Mesenchymal stem cell (in vitro differentiated cells and primary cell): ENCODE results near the gene FAM25A.
A peak's percentile ranks its signal among the peaks of the same experiment; 100 is the strongest.
"Not testable (repeated sequence)": the region's sequence is repeated elsewhere in the genome, so short reads cannot be mapped to it uniquely, and the experiment has no call there.

Source experiments
- DNase-seq: peaks from one replicate; pipeline ENCODE4 v3.0.0-alpha.2; 2013
- H2AFZ ChIP-seq: one replicate; pipeline ENCODE4 v1.6.1; 2013; ENCODE audit warnings: low read depth, mild to moderate bottlenecking, control low read depth, inconsistent platforms, low read length, moderate library complexity
- H2AK5ac ChIP-seq: 2 replicates; pipeline ENCODE4 v1.6.1; 2013; ENCODE audit warnings: low read length, moderate library complexity, mild to moderate bottlenecking, inconsistent platforms; ENCODE audit not compliant: severe bottlenecking
- H2BK120ac ChIP-seq: one replicate; pipeline ENCODE4 v1.6.1; 2013; ENCODE audit warnings: low read depth, mild to moderate bottlenecking, inconsistent platforms, low read length, moderate library complexity
- H2BK12ac ChIP-seq, 2 experiments: one replicate each; pipeline ENCODE4 v1.6.1; 2013; ENCODE audit warnings: inconsistent platforms in 2 of 2, low read length in 2 of 2, mild to moderate bottlenecking in 2 of 2, moderate library complexity in 2 of 2, control low read depth in 1 of 2
- H2BK15ac ChIP-seq: one replicate; pipeline ENCODE4 v1.6.1; 2013; ENCODE audit warnings: mild to moderate bottlenecking, low read depth, inconsistent platforms; ENCODE audit not compliant: poor library complexity, severe bottlenecking
- H2BK5ac ChIP-seq: 2 replicates; pipeline ENCODE4 v1.6.1; 2013; ENCODE audit warnings: low read depth, mild to moderate bottlenecking, low read length, control low read depth, inconsistent platforms; ENCODE audit not compliant: poor library complexity, severe bottlenecking
- H3K14ac ChIP-seq, 2 experiments: one replicate each; pipeline ENCODE4 v1.6.1; 2013; ENCODE audit warnings: inconsistent platforms in 2 of 2, low read length in 2 of 2, control low read depth in 1 of 2, mild to moderate bottlenecking in 1 of 2, moderate library complexity in 1 of 2
- H3K18ac ChIP-seq, 2 experiments: one replicate each; pipeline ENCODE4 v1.6.1; 2013; ENCODE audit warnings: inconsistent platforms in 2 of 2, low read length in 2 of 2, control low read depth in 1 of 2, low read depth in 1 of 2, mild to moderate bottlenecking in 1 of 2
- H3K23ac ChIP-seq, 2 experiments: one replicate each; pipeline ENCODE4 v1.6.1; 2013; ENCODE audit warnings: inconsistent platforms in 2 of 2, low read length in 2 of 2, mild to moderate bottlenecking in 2 of 2, moderate library complexity in 2 of 2, control low read depth in 1 of 2
- H3K27ac ChIP-seq: 2 replicates; pipeline ENCODE4 v1.5.1; 2013; ENCODE audit warnings: mild to moderate bottlenecking, moderate library complexity, low read length, control low read depth, inconsistent platforms; ENCODE audit not compliant: poor library complexity, severe bottlenecking
- H3K27me3 ChIP-seq, 2 experiments: 2 replicates each; pipeline versions ENCODE4 v1.6.1 to v1.7.0; 2013; ENCODE audit warnings: low read length in 2 of 2, mild to moderate bottlenecking in 2 of 2, moderate library complexity in 2 of 2, control low read depth in 1 of 2, inconsistent platforms in 1 of 2; ENCODE audit not compliant: control insufficient read depth in 1 of 2, insufficient read depth in 1 of 2
- H3K36me3 ChIP-seq, 2 experiments: 2 replicates each; pipeline versions ENCODE4 v1.6.1 to v1.7.0; 2013; ENCODE audit warnings: low read length in 2 of 2, control low read depth in 1 of 2, inconsistent platforms in 1 of 2, low read depth in 1 of 2, mild to moderate bottlenecking in 1 of 2; ENCODE audit not compliant: insufficient read depth in 2 of 2, control insufficient read depth in 1 of 2
- H3K4ac ChIP-seq, 2 experiments: one replicate each; pipeline ENCODE4 v1.6.1; 2013; ENCODE audit warnings: inconsistent platforms in 2 of 2, low read length in 2 of 2, mild to moderate bottlenecking in 2 of 2, moderate library complexity in 2 of 2, control low read depth in 1 of 2, low read depth in 1 of 2
- H3K4me1 ChIP-seq: 2 replicates; pipeline ENCODE4 v1.6.1; 2013; ENCODE audit warnings: low read depth, low read length, control low read depth; ENCODE audit not compliant: control insufficient read depth, insufficient read depth
- H3K4me2 ChIP-seq: 2 replicates; pipeline ENCODE4 v1.6.1; 2013; ENCODE audit warnings: low read length, mild to moderate bottlenecking, inconsistent platforms; ENCODE audit not compliant: poor library complexity, severe bottlenecking
- H3K4me3 ChIP-seq, 2 experiments: 2 replicates each; pipeline versions ENCODE4 v1.5.1 to v1.7.0; 2013; ENCODE audit warnings: low read length in 2 of 2, mild to moderate bottlenecking in 2 of 2, control low read depth in 1 of 2, low read depth in 1 of 2; ENCODE audit not compliant: insufficient read depth in 1 of 2
- H3K79me1 ChIP-seq: replicated peaks from 2 replicates; pipeline ENCODE4 v1.6.1; 2013; ENCODE audit warnings: mild to moderate bottlenecking, control low read depth, low read length, inconsistent platforms; ENCODE audit not compliant: poor library complexity, severe bottlenecking
- H3K9ac ChIP-seq: 2 replicates; pipeline ENCODE4 v1.7.0; 2013; ENCODE audit warnings: mild to moderate bottlenecking, low read length, moderate library complexity
- H3K9me3 ChIP-seq: 2 replicates; pipeline ENCODE4 v1.7.0; 2013; ENCODE audit warnings: mild to moderate bottlenecking, low read length; ENCODE audit not compliant: control insufficient read depth
- H4K8ac ChIP-seq: one replicate; pipeline ENCODE4 v1.6.1; 2013; ENCODE audit warnings: inconsistent platforms, mild to moderate bottlenecking, low read length, moderate library complexity
- H4K91ac ChIP-seq: one replicate; pipeline ENCODE4 v1.6.1; 2013; ENCODE audit warnings: mild to moderate bottlenecking, low read length, inconsistent platforms
- WGBS: methylation state at CpG from one replicate; pipeline ENCODE4 v1.1.7; 2013; ENCODE audit warnings: mixed read lengths; 5-methylcytosine and 5-hydroxymethylcytosine counted together

The FAM25A gene

DNA sequence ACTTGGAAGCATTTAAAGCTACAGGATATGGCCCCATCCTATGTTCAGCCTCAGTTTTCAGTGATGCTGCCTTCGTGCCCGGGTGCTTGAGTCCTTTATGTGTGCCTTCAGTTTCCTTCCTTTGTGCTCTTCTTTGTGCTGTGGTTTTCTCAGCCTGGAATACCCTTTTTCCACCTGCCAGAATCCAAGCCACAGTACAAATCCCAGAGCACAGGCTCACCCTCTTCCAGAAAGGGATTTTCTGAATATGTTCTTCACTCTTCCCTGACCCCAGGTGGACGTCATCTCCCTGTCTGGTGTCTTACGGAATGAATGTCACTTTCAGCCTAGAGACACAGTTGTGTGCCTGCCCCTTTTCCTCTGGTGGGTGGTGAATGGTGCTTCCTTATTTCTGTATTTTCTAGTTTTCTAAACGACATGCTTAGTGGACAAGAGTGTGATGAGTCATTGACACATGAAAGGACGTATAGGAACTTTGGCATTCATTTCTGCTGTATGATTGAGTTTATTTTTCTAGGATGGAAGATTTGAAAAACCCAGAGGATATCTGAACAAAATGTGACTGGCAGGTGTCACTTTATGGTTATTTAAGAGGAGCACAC, 20.2 kb upstream of the FAM25A start:
- not testable (repeated sequence) for H3K27me3 ChIP-seq, H2AFZ ChIP-seq, H3K4me2 ChIP-seq, H2AK5ac ChIP-seq, H2BK5ac ChIP-seq, H3K9me3 ChIP-seq, H3K79me1 ChIP-seq, H3K23ac ChIP-seq, H4K91ac ChIP-seq, H3K9ac ChIP-seq, H3K4me1 ChIP-seq, DNase-seq, H2BK15ac ChIP-seq, H3K18ac ChIP-seq, H3K14ac ChIP-seq, H3K27ac ChIP-seq, H3K4me3 ChIP-seq, H2BK120ac ChIP-seq, H4K8ac ChIP-seq, H2BK12ac ChIP-seq, H3K4ac ChIP-seq
- H3K36me3 ChIP-seq: peaks cover 0 to 13% of the 10 kb centered on the region in 2 experiments
- 55% methylated on average over 5 of the region's 6 CpGs for WGBS

DNA sequence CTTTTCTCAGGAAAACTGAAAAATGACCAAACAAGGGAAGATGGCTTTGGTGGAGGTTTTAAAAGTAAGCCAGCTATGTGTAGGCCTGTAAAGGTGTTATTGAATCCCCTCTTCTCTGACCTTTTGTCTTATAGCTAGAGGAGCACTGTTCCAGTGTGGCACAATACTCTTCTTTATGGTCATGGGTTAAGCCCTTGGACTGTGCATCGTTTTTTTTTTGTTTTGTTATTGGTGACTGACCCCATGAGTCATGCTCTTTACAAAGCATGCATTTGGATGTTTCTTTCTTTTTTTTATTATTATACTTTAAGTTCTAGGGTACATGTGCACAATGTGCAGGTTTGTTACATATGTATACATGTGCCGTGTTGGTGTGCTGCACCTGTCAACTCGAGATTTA, 19.6 kb upstream of the FAM25A start:
- Histone ChIP-seq H2BK5ac (no peak overlapping the region), H3K23ac (no peak overlapping the region), H2BK12ac (no peak overlapping the region), H3K9ac (no peak overlapping the region), H3K4me1 (no peaks in the 10 kb centered on the region), H4K8ac (no peak overlapping the region), H3K4me3 (no peak overlapping the region), H4K91ac (no peak overlapping the region), H3K18ac (no peak overlapping the region), H3K36me3 (peaks cover 0 to 8% of the 10 kb centered on the region in 2 experiments), H2BK15ac (no peak overlapping the region), H2AFZ (no peak overlapping the region), H2AK5ac (no peak overlapping the region), H3K4me2 (no peak overlapping the region), H3K9me3 (no peaks in the 10 kb centered on the region), H3K4ac (no peak overlapping the region), H3K27me3 (no peaks in the 10 kb centered on the region), H3K79me1 (no peaks in the 10 kb centered on the region), H3K14ac (no peak overlapping the region), H2BK120ac (no peak overlapping the region), H3K27ac (no peak overlapping the region)
- no CpG with 5 or more reads among the region's 3 CpGs for WGBS
- peak; percentile 57 for DNase-seq

DNA sequence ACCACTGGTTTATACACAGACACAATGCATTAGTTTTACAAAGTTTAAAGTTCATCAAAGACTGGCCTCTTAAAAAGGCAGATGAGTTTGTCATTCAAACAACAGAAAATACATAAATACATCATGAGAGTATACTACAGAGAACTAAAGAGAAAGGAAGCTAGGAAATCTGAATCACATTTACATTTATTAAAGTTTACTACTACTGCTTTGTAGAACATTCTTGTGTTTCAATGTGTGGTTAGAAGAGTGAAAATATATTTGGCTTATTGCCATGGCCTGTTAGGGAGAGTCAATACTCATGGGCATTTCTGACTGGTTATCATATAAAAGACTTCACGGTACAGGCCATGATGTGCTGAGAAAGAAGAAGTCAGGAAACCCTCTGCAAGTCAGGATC, 13.0 kb upstream of the FAM25A start:
- H3K9me3 ChIP-seq, H4K91ac ChIP-seq, H3K23ac ChIP-seq, H3K4me1 ChIP-seq, H2AK5ac ChIP-seq, H2BK5ac ChIP-seq, H3K4me3 ChIP-seq, H3K36me3 ChIP-seq, H3K27ac ChIP-seq, H3K4me2 ChIP-seq, H3K9ac ChIP-seq, DNase-seq, H2BK15ac ChIP-seq, H3K79me1 ChIP-seq, H3K18ac ChIP-seq, H3K4ac ChIP-seq, H4K8ac ChIP-seq, H2BK12ac ChIP-seq, H2AFZ ChIP-seq, H3K27me3 ChIP-seq, H3K14ac ChIP-seq, H2BK120ac ChIP-seq: not testable (repeated sequence)
- no CpG with 5 or more reads among the region's 1 CpG for WGBS

DNA sequence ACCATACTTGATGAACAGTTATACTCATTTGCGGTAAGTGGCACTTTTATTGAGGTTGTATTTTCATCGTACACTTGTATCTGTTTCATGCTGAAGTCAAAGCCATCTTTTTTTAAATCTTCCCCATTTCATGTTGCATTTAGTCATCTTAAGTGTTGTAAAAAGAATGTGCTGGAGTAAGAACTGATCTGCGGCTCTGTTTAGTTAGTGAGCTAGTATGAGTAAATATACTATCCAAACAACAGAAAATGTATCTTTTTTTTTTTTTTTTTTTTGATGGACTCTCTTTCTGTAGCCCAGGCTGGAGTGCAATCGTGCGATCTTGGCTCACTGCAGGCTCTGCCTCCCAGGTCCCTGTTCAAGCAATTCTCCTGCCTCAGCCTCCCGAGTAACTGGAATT, 12.4 kb upstream of the FAM25A start:
- not testable (repeated sequence) for H2BK120ac ChIP-seq, H3K36me3 ChIP-seq, H3K9ac ChIP-seq, H3K4me1 ChIP-seq, H3K14ac ChIP-seq, H2AFZ ChIP-seq, H3K4me3 ChIP-seq, H3K4me2 ChIP-seq, H3K79me1 ChIP-seq, H4K91ac ChIP-seq, H2AK5ac ChIP-seq, H2BK15ac ChIP-seq, H3K27me3 ChIP-seq, H3K18ac ChIP-seq, DNase-seq, H4K8ac ChIP-seq, H3K9me3 ChIP-seq, H2BK12ac ChIP-seq, H3K4ac ChIP-seq, H3K23ac ChIP-seq, H2BK5ac ChIP-seq, H3K27ac ChIP-seq
- 100% methylated on average over 1 of the region's 6 CpGs for WGBS
